ENCODE data around the gene ZGPAT. TPM values are rescaled to one million over a fixed set of nuclear protein-coding genes. Genes with fewer than 3 reads are reported as not detected.

The ZGPAT gene
- total RNA-seq, 6 experiments from 2014 or later: 18.7 to 68.9 (median 31.9) TPM

DNA sequence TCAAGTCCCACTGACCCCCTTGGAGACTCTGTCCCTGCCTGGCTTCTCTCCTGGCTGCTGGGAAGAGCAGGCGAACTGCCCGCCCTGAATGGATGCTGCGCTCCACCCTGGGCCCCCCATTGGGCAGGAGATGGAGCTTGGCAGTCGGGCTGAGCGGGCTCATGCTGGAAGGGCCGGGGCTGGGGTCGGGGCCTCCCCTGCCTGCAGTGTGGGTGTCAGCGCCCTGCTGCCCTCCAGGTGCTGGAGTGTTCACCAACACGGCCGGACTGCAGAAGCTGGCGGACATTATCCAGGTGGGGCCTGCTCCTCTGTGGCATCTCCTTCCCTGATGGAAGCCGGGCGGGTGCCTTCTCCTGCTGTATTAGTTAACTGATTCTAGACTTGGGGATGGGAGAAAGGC is 27.4 kb upstream of the ZGPAT start:
- Histone ChIP-seq H3K4me1 (no peaks in the 10 kb centered on the region), H3K27ac (no peak overlapping the region), H3K9me3 (no peaks in the 10 kb centered on the region), H3K36me3 (no peaks in the 10 kb centered on the region), H3K4me3 (no peak overlapping the region), H3K27me3 (no peaks in the 10 kb centered on the region)
- no peak for TF ChIP-seq POLR2A (IDR thresholded peaks at IDR 0.05)
- TF ChIP-seq, protein P1, sequence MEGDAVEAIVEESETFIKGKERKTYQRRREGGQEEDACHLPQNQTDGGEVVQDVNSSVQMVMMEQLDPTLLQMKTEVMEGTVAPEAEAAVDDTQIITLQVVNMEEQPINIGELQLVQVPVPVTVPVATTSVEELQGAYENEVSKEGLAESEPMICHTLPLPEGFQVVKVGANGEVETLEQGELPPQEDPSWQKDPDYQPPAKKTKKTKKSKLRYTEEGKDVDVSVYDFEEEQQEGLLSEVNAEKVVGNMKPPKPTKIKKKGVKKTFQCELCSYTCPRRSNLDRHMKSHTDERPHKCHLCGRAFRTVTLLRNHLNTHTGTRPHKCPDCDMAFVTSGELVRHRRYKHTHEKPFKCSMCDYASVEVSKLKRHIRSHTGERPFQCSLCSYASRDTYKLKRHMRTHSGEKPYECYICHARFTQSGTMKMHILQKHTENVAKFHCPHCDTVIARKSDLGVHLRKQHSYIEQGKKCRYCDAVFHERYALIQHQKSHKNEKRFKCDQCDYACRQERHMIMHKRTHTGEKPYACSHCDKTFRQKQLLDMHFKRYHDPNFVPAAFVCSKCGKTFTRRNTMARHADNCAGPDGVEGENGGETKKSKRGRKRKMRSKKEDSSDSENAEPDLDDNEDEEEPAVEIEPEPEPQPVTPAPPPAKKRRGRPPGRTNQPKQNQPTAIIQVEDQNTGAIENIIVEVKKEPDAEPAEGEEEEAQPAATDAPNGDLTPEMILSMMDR (IDR thresholded peaks at IDR 0.05): no peak
- WGBS (ENCODE audit: insufficient coverage, low coverage, low lambda C conversion rate, missing lambda C conversion rate): no CpG with 5 or more reads among the region's 13 CpGs
- DNase-seq (no peak), ATAC-seq (no peak)
- intact Hi-C loops (cut with DNase I): loop anchor here in 1 of 2 donors (5.0 kb wide), 1 partner anchor 403 kb away; no protein-coding TSS in a partner anchor

DNA sequence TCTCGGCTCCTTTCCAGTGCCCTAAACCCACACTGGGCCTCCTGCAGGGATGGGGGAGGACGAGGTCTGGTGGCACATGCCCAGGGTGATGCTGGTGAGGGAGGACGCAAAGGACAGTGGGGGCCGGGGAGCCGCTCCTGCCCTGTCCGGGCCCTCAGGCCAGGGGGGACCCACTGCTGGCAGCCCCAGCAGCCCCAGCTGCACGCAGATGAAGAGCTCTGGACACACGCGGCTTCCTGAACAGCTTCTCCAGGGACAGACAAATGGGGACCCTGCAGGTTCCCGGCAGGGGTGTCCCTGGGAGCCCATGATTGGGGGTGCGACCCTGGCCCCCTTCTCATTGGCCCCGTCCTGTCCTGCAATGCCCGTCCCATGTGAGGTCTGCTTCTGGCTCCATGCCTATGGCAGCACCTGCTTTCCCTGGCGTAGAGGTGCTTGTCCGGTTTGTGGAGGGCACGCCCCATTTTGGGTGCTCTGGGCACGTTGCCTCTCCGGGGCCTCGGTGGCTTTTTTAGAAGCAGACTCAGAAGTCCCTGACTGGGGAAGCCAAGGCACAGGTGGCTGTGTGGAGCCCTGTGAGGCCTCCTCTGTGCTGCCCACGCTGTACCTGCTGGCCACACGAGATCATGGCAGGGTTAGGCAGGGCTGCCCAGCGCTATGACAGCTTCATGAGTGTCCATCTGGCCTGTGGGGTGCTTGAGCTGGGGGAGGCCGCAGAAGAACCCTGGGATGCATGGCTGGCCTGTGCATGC is 26.8 kb upstream of the ZGPAT start:
- no peaks in the 10 kb centered on the region for H3K9me3 ChIP-seq
- H3K4me3 ChIP-seq: no peak overlapping the region
- 100% methylated on average over 2 of the region's 23 CpGs for WGBS (ENCODE audit: insufficient coverage, low coverage, low lambda C conversion rate, missing lambda C conversion rate)
- ATAC-seq (no peak), DNase-seq (no peak)
- no peak for TF ChIP-seq POLR2A (IDR thresholded peaks at IDR 0.05)
- TF ChIP-seq, protein P1 (IDR thresholded peaks at IDR 0.05): no peak
- no peaks in the 10 kb centered on the region for H3K4me1 ChIP-seq
- peak overlapping the region in 1 of 3 donors; percentile 60 for H3K27ac ChIP-seq
- no peaks in the 10 kb centered on the region for H3K27me3 ChIP-seq
- intact Hi-C loops (cut with DNase I): loop anchor here in 1 of 2 donors (5.0 kb wide), 1 partner anchor 404 kb away; no protein-coding TSS in a partner anchor
- H3K36me3 ChIP-seq: no peaks in the 10 kb centered on the region

DNA sequence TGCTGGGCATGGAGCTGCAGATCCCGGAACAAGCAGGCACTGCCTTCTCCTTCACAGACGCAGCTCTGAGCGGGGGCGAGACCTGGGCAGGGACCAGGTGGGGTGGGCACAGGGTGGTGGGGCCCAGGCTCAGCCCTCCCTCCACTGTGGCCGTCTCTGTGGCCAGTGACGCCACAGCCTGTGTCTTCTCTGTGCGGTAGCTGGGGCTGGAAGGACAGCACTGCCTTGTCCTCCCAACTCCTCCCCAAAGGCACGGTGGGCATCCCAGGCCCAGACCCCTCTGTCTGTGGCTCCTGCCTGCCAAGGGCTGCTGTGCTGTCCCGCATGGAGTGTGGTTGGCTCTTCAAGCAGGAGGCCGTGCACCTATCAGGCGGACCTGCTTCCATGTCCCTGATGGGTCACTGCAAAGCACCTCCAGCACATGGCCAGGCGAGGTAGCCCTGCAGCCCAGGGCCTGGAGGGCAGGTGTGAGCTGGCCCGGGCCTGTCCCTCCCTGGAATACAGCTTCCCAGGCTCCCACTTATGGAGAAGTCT is 26.2 kb upstream of the ZGPAT start:
- no peak for DNase-seq
- Histone ChIP-seq H3K36me3 (no peaks in the 10 kb centered on the region), H3K4me3 (no peak overlapping the region), H3K27me3 (no peaks in the 10 kb centered on the region), H3K27ac (peak overlapping the region in 2 of 3 donors; percentile 40 to 60), H3K9me3 (no peaks in the 10 kb centered on the region), H3K4me1 (no peaks in the 10 kb centered on the region)
- no peak for ATAC-seq
- WGBS (ENCODE audit: insufficient coverage, low coverage, low lambda C conversion rate, missing lambda C conversion rate): no CpG with 5 or more reads among the region's 13 CpGs
- TF ChIP-seq, protein P1 (IDR thresholded peaks at IDR 0.05): no peak
- TF ChIP-seq POLR2A (IDR thresholded peaks at IDR 0.05): no peak
- intact Hi-C loops (cut with DNase I): loop anchor here in 1 of 2 donors (5.0 kb wide), 1 partner anchor 404 kb away; no protein-coding TSS in a partner anchor

DNA sequence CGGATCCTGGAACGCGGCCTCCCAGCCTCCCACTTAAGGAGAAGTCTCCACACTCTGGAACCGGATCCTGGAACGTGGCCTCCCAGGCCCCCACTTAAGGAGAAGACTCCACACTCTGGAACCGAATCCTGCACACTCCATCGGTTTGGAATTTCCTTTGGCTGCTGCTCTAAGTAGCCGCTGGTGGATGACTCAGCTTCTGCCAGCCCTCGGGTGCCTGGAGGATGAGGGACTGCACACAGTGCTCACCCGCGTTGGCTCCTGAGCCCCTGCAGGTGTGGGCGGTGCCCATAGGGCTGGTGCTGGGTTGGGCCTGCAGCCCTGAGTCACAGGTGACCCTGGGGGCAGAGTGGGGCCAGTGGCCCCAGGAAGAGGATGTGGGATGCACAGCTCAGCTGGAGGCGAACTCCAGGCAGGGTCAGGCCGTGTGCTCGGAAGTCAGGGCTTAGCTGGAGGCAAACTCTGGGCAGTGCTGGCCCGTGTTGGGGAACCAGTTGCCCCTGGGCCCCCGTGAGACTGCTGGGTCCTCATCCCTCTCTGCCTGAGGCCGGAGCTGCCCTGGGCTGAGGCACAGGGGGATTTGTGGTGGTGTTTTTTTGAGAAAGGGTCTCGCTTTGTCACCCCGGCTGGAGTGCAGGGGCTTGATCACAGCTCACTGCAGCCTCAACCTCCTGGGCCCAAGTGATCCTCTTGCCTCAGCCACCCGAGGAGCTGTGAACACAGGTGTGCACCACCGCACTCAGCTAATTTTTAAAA is 25.3 kb upstream of the ZGPAT start:
- Histone ChIP-seq H3K4me1 (no peaks in the 10 kb centered on the region), H3K27me3 (no peaks in the 10 kb centered on the region), H3K4me3 (no peak overlapping the region), H3K36me3 (no peaks in the 10 kb centered on the region), H3K27ac (peak overlapping the region in 2 of 3 donors; percentile 40 to 60), H3K9me3 (no peaks in the 10 kb centered on the region)
- intact Hi-C loops (cut with DNase I): loop anchor here in 1 of 2 donors (5.0 kb wide), 1 partner anchor 405 kb away; no protein-coding TSS in a partner anchor
- ATAC-seq (peak; percentile 10 to 52 (median 30)), DNase-seq (peak in 1 of 3 donors; percentile 50)
- TF ChIP-seq, protein P1 (IDR thresholded peaks at IDR 0.05): no peak
- no peak for TF ChIP-seq POLR2A (IDR thresholded peaks at IDR 0.05)
- WGBS (ENCODE audit: insufficient coverage, low coverage, low lambda C conversion rate, missing lambda C conversion rate): 73% methylated on average over 3 of the region's 22 CpGs

Measured in right lobe of liver (tissue), 6 donors.